WTC11 (cell line): ENCODE measurements around the gene POMGNT1. TPM values are rescaled to one million over a fixed set of nuclear protein-coding genes. Genes with fewer than 3 reads are reported as not detected.
A peak's percentile ranks its signal among the peaks of the same experiment; 100 is the strongest.

Experiments used
- ATAC-seq: fragments of 200-7000 bp; cut with Tn5 transposase; 2 replicates; pipeline ENCODE4 v1.10.0; 2021; ENCODE audit warnings: mild to moderate bottlenecking, moderate library complexity
- CTCF ChIA-PET: fragments of 300-600 bp; sonication (Branson Sonifier 250); formaldehyde crosslinking; loops from one replicate; lab custom pipeline; 2021; ENCODE audit warnings: antibody characterized with exemption; lab: Charles Lee
- POLR2A ChIA-PET: fragments of 350-600 bp; sonication (Branson Sonifier 250); formaldehyde crosslinking; loops from one replicate; lab custom pipeline; 2021; ENCODE audit warnings: antibody characterized with exemption; lab: Charles Lee
- DNase-seq: peaks from one replicate; pipeline ENCODE4 v3.0.0; 2021; ENCODE audit warnings: low spot score
- H3K27ac Mint-ChIP-seq: 2 replicates; pipeline ENCODE4 v1.8.0; 2021; ENCODE audit warnings: mixed read lengths
- H3K27me3 Mint-ChIP-seq: 2 replicates; pipeline ENCODE4 v1.8.0; 2021; ENCODE audit warnings: low read depth, mild to moderate bottlenecking, moderate library complexity, mixed read lengths
- H3K36me3 Mint-ChIP-seq: 2 replicates; pipeline ENCODE4 v1.8.0; 2021; ENCODE audit warnings: mixed read lengths
- H3K4me1 Mint-ChIP-seq: 2 replicates; pipeline ENCODE4 v1.8.0; 2022; ENCODE audit warnings: mixed read lengths
- H3K4me3 Mint-ChIP-seq: 2 replicates; pipeline ENCODE4 v1.8.0; 2021; ENCODE audit warnings: mild to moderate bottlenecking, moderate library complexity, mixed read lengths
- H3K9me3 Mint-ChIP-seq: 2 replicates; pipeline ENCODE4 v1.8.0; 2021; ENCODE audit warnings: mixed read lengths
- ATF1 ChIP-seq: sonication (generic); formaldehyde crosslinking; IDR thresholded peaks from 2 replicates; pipeline ENCODE4 v1.8.1; 2023; ENCODE audit warnings: mild to moderate bottlenecking, moderate library complexity, missing genetic modification reagents
- ATF6 ChIP-seq: sonication (generic); formaldehyde crosslinking; IDR thresholded peaks from 2 replicates; pipeline ENCODE4 v1.8.1; 2023; ENCODE audit warnings: mild to moderate bottlenecking, missing genetic modification reagents
- FOXP1 ChIP-seq: sonication (generic); formaldehyde crosslinking; IDR thresholded peaks from 2 replicates; pipeline ENCODE4 v1.8.0; 2022; ENCODE audit warnings: missing genetic modification reagents, mild to moderate bottlenecking, moderate library complexity, borderline replicate concordance
- HMGXB4 ChIP-seq: sonication (generic); formaldehyde crosslinking; IDR thresholded peaks from 2 replicates; pipeline ENCODE4 v1.8.1; 2023; ENCODE audit warnings: mild to moderate bottlenecking, moderate library complexity, missing genetic modification reagents
- IRF2 ChIP-seq: sonication (generic); formaldehyde crosslinking; IDR thresholded peaks from 2 replicates; pipeline ENCODE4 v1.8.0; 2022; ENCODE audit warnings: low read depth, missing genetic modification reagents, borderline replicate concordance
- OVOL2 ChIP-seq: fragments of 250-450 bp; sonication (Bioruptor Pico); IDR thresholded peaks from 2 replicates; pipeline ENCODE4 v1.9.0; 2021; ENCODE audit warnings: mild to moderate bottlenecking, borderline replicate concordance
- PRRX2 ChIP-seq: fragments of 250-450 bp; sonication (Bioruptor Pico); IDR thresholded peaks from 2 replicates; pipeline ENCODE4 v1.8.0; 2021; ENCODE audit warnings: mild to moderate bottlenecking
- RORB ChIP-seq: fragments of 250-450 bp; sonication (Bioruptor Pico); IDR thresholded peaks from 2 replicates; pipeline ENCODE4 v1.9.0; 2021; ENCODE audit warnings: mild to moderate bottlenecking
- SP1 ChIP-seq: sonication (generic); formaldehyde crosslinking; conservative IDR thresholded peaks from 2 replicates; pipeline ENCODE4 v1.8.1; 2022; ENCODE audit warnings: missing genetic modification reagents
- TEAD1 ChIP-seq: sonication (generic); formaldehyde crosslinking; IDR thresholded peaks from 2 replicates; pipeline ENCODE4 v1.8.0; 2022; ENCODE audit warnings: mild to moderate bottlenecking, missing genetic modification reagents
- TEAD4 ChIP-seq: sonication (generic); formaldehyde crosslinking; IDR thresholded peaks from 2 replicates; pipeline ENCODE4 v1.8.0; 2022; ENCODE audit warnings: mild to moderate bottlenecking, missing genetic modification reagents
- TP53 ChIP-seq: sonication (generic); formaldehyde crosslinking; IDR thresholded peaks from 2 replicates; pipeline ENCODE4 v1.8.1; 2023; ENCODE audit warnings: mild to moderate bottlenecking, missing genetic modification reagents
- USF1 ChIP-seq: sonication (generic); formaldehyde crosslinking; IDR thresholded peaks from 2 replicates; pipeline ENCODE4 v1.8.0; 2022; ENCODE audit warnings: mild to moderate bottlenecking, missing genetic modification reagents
- ZNF219 ChIP-seq: sonication (generic); formaldehyde crosslinking; IDR thresholded peaks from 2 replicates; pipeline ENCODE4 v1.8.0; 2023; ENCODE audit warnings: missing genetic modification reagents, mild to moderate bottlenecking, borderline replicate concordance
- total RNA-seq: library from RNA; stranded (reverse); gene quantifications from 3 replicates; pipeline ENCODE4 v1.2.3, GENCODE V29; 2021
- TF ChIP-seq, protein P1 (sequence below): sonication (generic); formaldehyde crosslinking; IDR thresholded peaks from 2 replicates; pipeline ENCODE4 v1.8.1; 2022; ENCODE audit warnings: low read depth, missing genetic modification reagents, borderline replicate concordance
- TF ChIP-seq, protein P2 (sequence below): sonication (generic); formaldehyde crosslinking; IDR thresholded peaks from 2 replicates; pipeline ENCODE4 v1.8.1; 2023; ENCODE audit warnings: mild to moderate bottlenecking, missing genetic modification reagents, moderate library complexity

The POMGNT1 gene
- total RNA-seq, 1 experiment from 2014 or later, result 42.5 TPM

DNA sequence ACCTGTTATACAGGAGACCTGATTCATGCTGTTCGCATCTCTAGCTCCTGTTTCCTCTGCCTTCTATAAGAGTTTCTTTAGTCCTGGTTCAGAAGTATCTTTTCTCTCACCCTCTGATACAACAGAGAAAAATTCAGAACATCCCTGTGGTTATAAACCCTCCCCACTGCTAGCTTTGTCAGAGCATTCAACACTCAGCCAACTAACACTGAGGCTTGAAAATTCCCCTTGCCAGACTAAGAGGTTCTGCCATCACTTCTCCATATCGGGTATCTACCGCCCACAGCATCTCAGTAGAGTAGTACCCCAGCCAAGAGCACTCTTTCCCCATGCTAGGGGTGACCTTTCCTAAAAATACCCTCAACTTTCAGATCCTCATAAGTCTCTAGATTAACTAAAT, 46.2 kb downstream of the POMGNT1 start:
- no peak for ATAC-seq

DNA sequence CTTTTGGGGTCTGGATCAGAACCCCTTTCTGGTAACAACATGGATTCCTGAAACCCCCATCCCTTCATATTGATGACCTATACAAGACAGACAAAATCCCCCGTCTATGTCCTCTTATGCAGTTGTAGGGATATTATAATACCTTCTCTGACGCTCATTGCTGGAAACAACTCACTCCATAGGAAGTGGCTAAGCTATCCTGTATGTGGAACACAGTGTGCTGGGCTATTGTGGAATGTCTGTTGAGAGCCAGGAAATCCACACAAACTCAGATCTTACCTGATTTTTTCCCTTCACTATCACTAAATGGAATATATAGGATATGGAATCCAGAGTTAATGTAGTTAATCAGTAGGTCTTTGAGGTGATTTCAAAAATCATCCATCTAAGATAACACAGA, 48.1 kb downstream of the POMGNT1 start:
- H3K27me3 Mint-ChIP-seq, result peaks cover 3% of the 10 kb centered on the region; the same call in 1 of the 2 replicates
- no peak for TF ChIP-seq FOXP1 (CRISPR knock-in tag)
- TF ChIP-seq TEAD1 (CRISPR knock-in tag), result no peak
- TF ChIP-seq TEAD4 (CRISPR knock-in tag), result no peak
- TF ChIP-seq, protein P1, sequence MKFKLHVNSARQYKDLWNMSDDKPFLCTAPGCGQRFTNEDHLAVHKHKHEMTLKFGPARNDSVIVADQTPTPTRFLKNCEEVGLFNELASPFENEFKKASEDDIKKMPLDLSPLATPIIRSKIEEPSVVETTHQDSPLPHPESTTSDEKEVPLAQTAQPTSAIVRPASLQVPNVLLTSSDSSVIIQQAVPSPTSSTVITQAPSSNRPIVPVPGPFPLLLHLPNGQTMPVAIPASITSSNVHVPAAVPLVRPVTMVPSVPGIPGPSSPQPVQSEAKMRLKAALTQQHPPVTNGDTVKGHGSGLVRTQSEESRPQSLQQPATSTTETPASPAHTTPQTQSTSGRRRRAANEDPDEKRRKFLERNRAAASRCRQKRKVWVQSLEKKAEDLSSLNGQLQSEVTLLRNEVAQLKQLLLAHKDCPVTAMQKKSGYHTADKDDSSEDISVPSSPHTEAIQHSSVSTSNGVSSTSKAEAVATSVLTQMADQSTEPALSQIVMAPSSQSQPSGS (CRISPR knock-in tag), result no peak
- TF ChIP-seq, protein P2, sequence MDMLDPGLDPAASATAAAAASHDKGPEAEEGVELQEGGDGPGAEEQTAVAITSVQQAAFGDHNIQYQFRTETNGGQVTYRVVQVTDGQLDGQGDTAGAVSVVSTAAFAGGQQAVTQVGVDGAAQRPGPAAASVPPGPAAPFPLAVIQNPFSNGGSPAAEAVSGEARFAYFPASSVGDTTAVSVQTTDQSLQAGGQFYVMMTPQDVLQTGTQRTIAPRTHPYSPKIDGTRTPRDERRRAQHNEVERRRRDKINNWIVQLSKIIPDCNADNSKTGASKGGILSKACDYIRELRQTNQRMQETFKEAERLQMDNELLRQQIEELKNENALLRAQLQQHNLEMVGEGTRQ (CRISPR knock-in tag), result no peak
- TF ChIP-seq ATF1 (CRISPR knock-in tag), result no peak
- TF ChIP-seq ATF6 (CRISPR knock-in tag), result no peak
- TF ChIP-seq RORB (CRISPR knock-in tag), result no peak
- TF ChIP-seq PRRX2 (CRISPR knock-in tag), result no peak
- no peak for TF ChIP-seq TP53 (CRISPR knock-in tag)
- TF ChIP-seq IRF2 (CRISPR knock-in tag), result no peak
- no peak for TF ChIP-seq OVOL2 (CRISPR knock-in tag)
- no peak for TF ChIP-seq HMGXB4
- no peak for TF ChIP-seq ZNF219 (CRISPR knock-in tag)
- TF ChIP-seq, all 79 proteins: peak for 0
- H3K27ac Mint-ChIP-seq, result no peak overlapping the region
- no peak overlapping the region for H3K4me3 Mint-ChIP-seq
- peaks cover 3% of the 10 kb centered on the region for H3K9me3 Mint-ChIP-seq
- peaks cover 9% of the 10 kb centered on the region for H3K4me1 Mint-ChIP-seq
- POLR2A ChIA-PET, result no interaction called here
- no peak for DNase-seq
- no peaks in the 10 kb centered on the region for H3K36me3 Mint-ChIP-seq
- CTCF ChIA-PET, result no interaction called here
- ATAC-seq, result no peak

More for the DNA sequence above, 46.2 kb downstream of the POMGNT1 start:
- CTCF ChIA-PET, result no interaction called here
- Mint-ChIP-seq H3K36me3 (no peaks in the 10 kb centered on the region), H3K4me3 (no peak overlapping the region), H3K27me3 (no peaks in the 10 kb centered on the region), H3K27ac (no peak overlapping the region), H3K9me3 (peaks cover 3% of the 10 kb centered on the region), H3K4me1 (peaks cover 9% of the 10 kb centered on the region)
- no peak for DNase-seq
- POLR2A ChIA-PET, result no interaction called here
- TF ChIP-seq USF1 (CRISPR knock-in tag), result no peak

- peaks cover 3% of the 10 kb centered on the region; the same call in 1 of the 2 replicates for H3K27me3 Mint-ChIP-seq
- H3K9me3 Mint-ChIP-seq, result peaks cover 3% of the 10 kb centered on the region
- no peak overlapping the region for H3K4me3 Mint-ChIP-seq
- TF ChIP-seq SP1 (CRISPR knock-in tag), result no peak
- H3K36me3 Mint-ChIP-seq, result no peaks in the 10 kb centered on the region
- H3K27ac Mint-ChIP-seq, result no peak overlapping the region
- CTCF ChIA-PET, result no interaction called here
- peaks cover 9% of the 10 kb centered on the region for H3K4me1 Mint-ChIP-seq
- DNase-seq, result no peak
- ATAC-seq, result peak; percentile 44; the same call in 1 of the 2 replicates
- POLR2A ChIA-PET, result no interaction called here
These were observed 49.9 kb downstream of the POMGNT1 start for GRCh38 chr1:46148318-46148717.

Other genes with a start within 250 kb of the POMGNT1 start
- 9.0 to 12.3 TPM (median 10.9 TPM) in 3 replicates for gene PIK3R3, start 65.8 kb downstream of the POMGNT1 start, total RNA-seq
- 0.50 to 0.69 TPM (median 0.57 TPM) in 3 replicates for gene TSPAN1, start 23.3 kb downstream of the POMGNT1 start, total RNA-seq
- gene P3R3URF, start 21.9 kb downstream of the POMGNT1 start, total RNA-seq, result not detected in 3 replicates
- gene LURAP1, start 4.9 kb upstream of the POMGNT1 start, total RNA-seq, result 3.8 to 4.0 TPM (median 4.0 TPM) in 3 replicates
- 51.2 to 54.7 TPM (median 53.7 TPM) in 3 replicates for gene RAD54L, start 49.3 kb upstream of the POMGNT1 start, total RNA-seq
- 44.8 to 46.2 TPM (median 46.0 TPM) in 3 replicates for gene LRRC41, start 105.2 kb upstream of the POMGNT1 start, total RNA-seq
- 584 to 663 TPM (median 611 TPM) in 3 replicates for gene UQCRH, start 105.3 kb upstream of the POMGNT1 start, total RNA-seq
- 19.5 to 22.6 TPM (median 21.0 TPM) in 3 replicates for gene NSUN4, start 142.4 kb upstream of the POMGNT1 start, total RNA-seq
- 26.4 to 38.6 TPM (median 28.1 TPM) in 3 replicates for gene FAAH, start 195.9 kb upstream of the POMGNT1 start, total RNA-seq